Measurements from ENCODE around the gene CHD9. TPM values are rescaled to one million over a fixed set of nuclear protein-coding genes. Genes with fewer than 3 reads are reported as not detected.
A peak's percentile ranks its signal among the peaks of the same experiment; 100 is the strongest.

The CHD9 gene
- total and polyA plus RNA-seq, 9 of the 15 experiments (the other 6 are each of a cell fraction or from before 2014, with no cell fraction given): 29.0 to 69.3 (median 40.6) TPM

- Histone ChIP-seq H3K27me3 (ENCODE audit: control insufficient read depth in 2 of 2, insufficient read depth in 2 of 2, low read length in 2 of 2) (no peaks in the 10 kb centered on the region), H3K36me3 (ENCODE audit: control insufficient read depth, insufficient read depth, low read length) (peaks cover 29% of the 10 kb centered on the region), H3K4me2 (ENCODE audit: insufficient read depth, low read length) (no peak overlapping the region; the same call in 1 of the 2 replicates), H3K27ac (ENCODE audit: extremely low read depth, low read depth, low read length) (0 out of 3 replicates have a peak overlapping the region, but pooled peaks have one; percentile 13), H3K4me3 (no peak overlapping the region), H3K9me1 (ENCODE audit: control insufficient read depth, insufficient read depth, low read length) (no peaks in the 10 kb centered on the region), H3K4me1 (replicated peaks in 1 of 2; ENCODE audit: control insufficient read depth in 2 of 2, insufficient read depth in 2 of 2, low read length in 2 of 2) (peaks cover 5 to 38% of the 10 kb centered on the region in 2 experiments; a peak in 3 of 5 replicates), H3K79me2 (ENCODE audit: control insufficient read depth, insufficient read depth, low read length) (peaks cover 56% of the 10 kb centered on the region), H3K9ac (ENCODE audit: insufficient read depth in 1 of 2, low read depth in 2 of 2, low read length in 2 of 2) (no peak overlapping the region; a peak in 1 of 4 replicates), H2AFZ (ENCODE audit: low read depth, low read length) (no peak overlapping the region), H3K9me3 (replicated peaks; ENCODE audit: control insufficient read depth, insufficient read depth, low read depth, low read length) (no peaks in the 10 kb centered on the region; the same call in 1 of the 2 replicates), H4K20me1 (replicated peaks; ENCODE audit: control insufficient read depth, insufficient read depth, low read length) (no peaks in the 10 kb centered on the region; the same call in 1 of the 2 replicates)
- in situ Hi-C loops (cut with MboI) (no loop called here), intact Hi-C loops (cut with micrococcal nuclease) (no loop called here)
- CTCF ChIA-PET (ENCODE audit: low intra/inter-chr PET ratio): no interaction called here
- WGBS (ENCODE audit: insufficient coverage, low coverage, missing lambda C conversion rate): 48% methylated on average over 4 of the region's 4 CpGs
- BruUV-seq (replicated peaks): no TSS peak
- no peak for ATAC-seq
- FAIRE-seq: no peak
- no peak for DNase-seq (ENCODE audit: extremely low read depth in 1 of 4, low spot score in 3 of 4)
- POLR2A ChIA-PET: interaction anchor here (1.0 to 2.1 kb wide), 2 partner anchors 18 to 31 kb away, joined by 3 to 6 read pairs; partner anchors contain the start of gene CHD9
- TF ChIP-seq ZBTB17 (CRISPR knock-in tag; IDR thresholded peaks at IDR 0.05): no peak
- no peak for TF ChIP-seq ZNF449 (CRISPR knock-in tag; IDR thresholded peaks at IDR 0.05)
- no peak for TF ChIP-seq HDGF (IDR thresholded peaks at IDR 0.05)
- no peak for TF ChIP-seq RAD51 (IDR thresholded peaks at IDR 0.05; ENCODE audit: borderline replicate concordance, low read depth)
- TF ChIP-seq PBX2 (CRISPR knock-in tag; IDR thresholded peaks at IDR 0.05; ENCODE audit: low read depth): no peak
- TF ChIP-seq PBX2 (tag; conservative IDR thresholded peaks at IDR 0.05; ENCODE audit: low read depth): no peak
- no peak for TF ChIP-seq SOX6 (IDR thresholded peaks at IDR 0.05)
- TF ChIP-seq ZNF224 (CRISPR knock-in tag; IDR thresholded peaks at IDR 0.05): no peak
- TF ChIP-seq BRF2 (IDR thresholded peaks at IDR 0.05; ENCODE audit: borderline replicate concordance, insufficient read depth, insufficient read length): no peak
- no peak for TF ChIP-seq HNRNPLL (IDR thresholded peaks at IDR 0.05; ENCODE audit: low read depth, low read length, poor library complexity, severe bottlenecking)
- TF ChIP-seq RBM17 (IDR thresholded peaks at IDR 0.05; ENCODE audit: borderline replicate concordance, low read depth, low read length): no peak
- TF ChIP-seq AFF1 (IDR thresholded peaks at IDR 0.05; ENCODE audit: low read depth in 1 of 2, partially characterized antibody in 2 of 2): no peak
Observed at GRCh38 chr16:53085369-53085843, 30.6 kb downstream of the CHD9 start.
